NCI-H146 treated with DMSO at 0.1 percent for 48 hours (cell line): Measurements from ENCODE around the gene PAPSS2.
"Not testable (repeated sequence)": the region's sequence is repeated elsewhere in the genome, so short reads cannot be mapped to it uniquely, and the experiment has no call there.

Experiments
- DNase-seq: peaks from one replicate; lab custom pipeline; 2025; ENCODE audit not compliant: unreplicated experiment; lab: John Stamatoyannopoulos, UW

The PAPSS2 gene

DNA sequence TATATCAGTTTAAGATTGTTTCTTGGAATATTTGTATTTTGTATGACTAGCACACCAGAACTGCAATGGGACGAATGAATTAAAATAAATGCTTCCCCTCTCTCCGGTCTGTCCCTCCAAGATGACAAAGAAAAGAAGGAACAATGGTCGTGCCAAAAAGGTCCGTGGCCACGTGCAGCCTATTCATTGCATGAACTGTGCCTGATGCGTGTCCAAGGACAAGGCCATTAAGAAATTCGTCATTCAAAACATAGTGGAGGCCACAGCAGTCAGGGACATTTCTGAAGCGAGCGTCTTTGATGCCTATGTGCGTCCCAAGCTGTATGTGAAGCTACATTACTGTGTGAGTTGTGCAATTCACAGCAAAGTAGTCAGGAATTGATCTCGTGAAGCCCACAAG is 17.2 kb upstream of the PAPSS2 start:
- no peak for DNase-seq

GRCh38 chr10:87642988-87643387 is 16.7 kb upstream of the PAPSS2 start:
- DNase-seq: no peak

DNA sequence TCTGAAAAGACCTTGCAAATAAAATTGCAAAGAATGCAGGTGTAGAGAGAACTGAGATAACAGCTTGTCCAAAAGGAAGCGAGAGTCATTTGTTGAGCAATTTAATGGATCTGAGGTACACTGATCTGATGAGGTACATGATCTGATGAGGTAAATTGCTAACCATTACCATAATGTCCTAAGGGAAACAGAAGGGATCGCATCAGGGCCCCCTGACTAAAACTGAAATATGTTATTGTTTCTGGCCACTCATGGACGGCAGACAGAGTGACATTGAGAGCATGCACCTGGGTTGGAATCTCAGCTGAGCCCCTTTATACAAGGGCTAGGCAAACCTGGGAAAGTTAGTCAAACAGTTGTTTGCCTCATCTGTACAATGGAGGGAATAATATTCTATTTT is 15.8 kb upstream of the PAPSS2 start:
- DNase-seq: no peak

GRCh38 chr10:87644500-87644899 is 15.2 kb upstream of the PAPSS2 start:
- DNase-seq: not testable (repeated sequence)

DNA sequence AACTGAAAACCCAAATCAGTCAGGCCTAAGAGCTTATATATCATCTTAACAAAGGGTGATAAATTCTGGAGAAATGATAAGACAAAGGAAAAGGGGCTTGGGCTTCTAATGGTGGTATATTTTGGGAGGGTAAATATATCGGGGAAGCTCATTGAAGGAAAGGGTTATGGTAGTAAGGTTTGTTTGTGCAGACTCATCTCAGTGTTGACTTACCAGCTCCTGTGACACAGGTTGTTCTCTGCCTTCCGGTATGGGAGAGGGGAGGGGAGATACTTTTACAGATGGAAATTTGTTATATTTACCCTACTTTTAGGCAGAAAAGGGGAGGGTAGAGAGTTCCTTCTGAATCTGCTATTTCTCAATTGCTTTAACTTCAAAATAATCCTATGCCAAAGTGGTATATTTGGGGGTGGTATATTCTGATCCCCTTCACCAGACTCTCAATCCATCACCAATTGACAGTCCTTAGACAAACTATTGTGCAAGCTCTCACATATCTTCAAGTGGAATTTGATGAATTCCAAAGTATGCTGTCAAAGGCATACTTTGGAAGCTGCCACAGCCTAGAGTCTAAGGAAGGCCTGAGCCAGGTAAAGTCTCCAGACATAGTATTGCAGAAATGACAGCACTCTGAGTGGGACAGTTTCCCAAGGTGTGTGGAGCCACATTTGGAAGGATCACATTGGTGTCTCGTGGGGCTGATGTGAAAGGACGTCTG is 13.3 kb upstream of the PAPSS2 start:
- DNase-seq: no peak

DNA sequence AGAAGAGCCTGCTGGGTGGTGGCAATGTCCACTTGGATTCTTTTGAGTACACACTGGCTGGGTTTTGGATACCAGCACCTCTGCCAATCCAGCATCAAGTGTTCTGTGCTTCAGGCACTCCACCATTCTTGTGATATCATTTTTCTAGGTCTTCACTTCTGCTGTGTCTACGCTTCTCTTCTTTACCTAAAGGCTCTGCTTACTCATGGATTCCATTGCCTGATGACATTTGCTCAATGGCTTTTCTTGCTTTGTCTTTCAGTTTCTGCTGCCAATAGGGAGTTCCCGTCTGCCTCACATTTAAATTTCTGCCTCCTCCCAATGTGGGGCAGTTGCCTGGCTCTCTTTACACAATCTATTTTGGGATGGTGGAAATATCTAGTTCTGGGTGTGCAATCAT is 12.7 kb upstream of the PAPSS2 start:
- DNase-seq: no peak

- DNase-seq: no peak
Observed at GRCh38 chr10:87650838-87651589, 8.7 kb upstream of the PAPSS2 start.

GRCh38 chr10:87651801-87652200 is 7.9 kb upstream of the PAPSS2 start:
- DNase-seq: no peak

DNA sequence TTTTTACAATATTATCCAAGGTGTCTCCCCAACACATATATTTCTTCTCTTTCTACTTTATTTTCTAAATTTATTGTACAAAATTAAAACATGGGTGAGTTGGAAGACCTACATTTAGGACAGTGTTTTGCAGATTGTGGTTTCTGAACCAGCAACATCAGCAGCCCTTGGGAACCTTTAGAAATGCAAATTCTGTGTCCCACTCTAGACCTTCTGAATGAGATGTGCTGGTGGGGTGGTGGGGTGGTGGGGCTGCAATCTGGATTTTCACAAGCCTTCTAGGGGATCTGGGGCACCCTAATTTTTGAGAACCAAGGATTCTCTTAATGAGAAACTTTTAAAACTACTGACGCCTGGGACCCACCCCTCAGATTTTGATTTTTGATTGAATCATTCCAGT is 7.4 kb upstream of the PAPSS2 start:
- DNase-seq: no peak

DNA sequence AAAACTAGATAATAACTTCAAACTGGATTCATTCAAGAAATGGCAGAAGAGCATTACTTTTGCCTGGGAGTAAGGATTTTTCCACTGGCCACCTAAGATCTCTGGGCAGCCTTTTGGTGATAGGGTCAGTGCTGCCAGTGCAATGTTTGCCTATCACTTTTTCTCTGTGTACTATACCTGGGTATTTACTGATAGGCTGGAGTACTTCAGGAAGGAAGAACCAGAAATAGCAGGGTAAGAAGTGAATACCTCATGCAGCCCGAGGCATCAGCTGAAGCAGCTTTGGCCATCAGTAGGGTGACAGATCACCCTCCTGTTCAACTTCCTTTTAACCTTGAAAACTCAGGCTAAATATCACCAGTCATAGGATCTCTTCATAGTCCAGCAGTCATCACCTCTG is 5.5 kb upstream of the PAPSS2 start:
- no peak for DNase-seq

GRCh38 chr10:87656431-87657072 is 3.1 kb upstream of the PAPSS2 start:
- DNase-seq: peak; percentile 9

DNA sequence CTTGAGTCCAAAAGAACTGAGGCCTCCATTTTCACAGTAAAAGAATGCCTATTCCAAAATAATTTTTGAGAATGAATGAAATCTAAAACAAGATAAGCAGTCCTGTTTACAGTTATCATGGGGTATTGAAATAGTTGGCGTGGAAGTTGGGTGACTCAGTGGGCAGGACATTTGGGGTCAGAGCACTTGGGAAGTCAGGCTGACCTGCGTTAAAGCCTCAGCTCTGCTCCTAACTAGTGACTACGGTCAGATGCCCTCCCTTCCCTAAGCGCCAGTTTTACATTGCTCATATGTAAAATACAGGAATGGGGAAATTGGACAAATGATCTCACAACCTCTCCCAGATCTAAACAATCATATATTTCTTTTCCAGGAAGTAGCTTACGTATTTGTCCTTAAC is 2.3 kb upstream of the PAPSS2 start:
- no peak for DNase-seq

- DNase-seq: peak; percentile 17
Observed at GRCh38 chr10:87658321-87658795, 1.3 kb upstream of the PAPSS2 start.

DNA sequence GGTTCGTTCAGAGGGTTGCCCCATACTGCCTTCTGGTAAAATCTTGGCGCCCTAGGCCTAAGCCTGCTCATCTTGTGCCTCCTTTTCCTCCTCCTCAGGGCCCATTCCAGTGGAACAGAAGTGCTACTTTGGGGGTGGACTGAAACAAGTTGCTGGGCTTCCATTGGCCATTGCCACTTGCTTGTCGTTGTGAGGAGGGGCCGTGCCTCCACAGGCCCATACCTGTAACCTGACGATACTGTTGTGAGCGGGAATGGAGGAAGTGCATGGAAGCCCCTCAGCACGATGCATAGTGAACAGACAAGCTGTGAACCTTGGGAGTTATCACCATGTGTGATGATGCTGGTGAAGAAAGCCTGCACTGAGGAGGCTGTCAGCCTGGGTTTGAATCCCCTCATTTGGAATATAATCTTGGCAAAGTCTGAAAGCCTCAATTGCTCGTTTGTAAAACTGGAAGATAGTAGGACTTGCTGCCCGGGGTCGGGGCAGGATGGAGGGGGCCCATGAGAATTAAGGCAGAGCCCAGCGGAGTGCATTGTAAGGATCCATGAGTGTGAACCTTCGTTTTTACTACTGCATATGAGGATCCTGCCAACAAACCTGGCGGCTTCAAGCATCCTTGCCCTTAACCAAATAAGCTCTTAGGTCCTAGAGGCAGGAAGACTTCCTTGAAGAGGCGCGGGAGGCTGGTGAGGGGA is 671 bp upstream of the PAPSS2 start:
- peak; percentile 2 for DNase-seq

GRCh38 chr10:87660484-87661133 is 931 bp downstream of the PAPSS2 start:
- no peak for DNase-seq

GRCh38 chr10:87661861-87662785 is 2.4 kb downstream of the PAPSS2 start:
- no peak for DNase-seq

- no peak for DNase-seq
Observed at GRCh38 chr10:87664276-87664701, 4.6 kb downstream of the PAPSS2 start.

GRCh38 chr10:87667493-87667892 is 7.8 kb downstream of the PAPSS2 start:
- no peak for DNase-seq

DNA sequence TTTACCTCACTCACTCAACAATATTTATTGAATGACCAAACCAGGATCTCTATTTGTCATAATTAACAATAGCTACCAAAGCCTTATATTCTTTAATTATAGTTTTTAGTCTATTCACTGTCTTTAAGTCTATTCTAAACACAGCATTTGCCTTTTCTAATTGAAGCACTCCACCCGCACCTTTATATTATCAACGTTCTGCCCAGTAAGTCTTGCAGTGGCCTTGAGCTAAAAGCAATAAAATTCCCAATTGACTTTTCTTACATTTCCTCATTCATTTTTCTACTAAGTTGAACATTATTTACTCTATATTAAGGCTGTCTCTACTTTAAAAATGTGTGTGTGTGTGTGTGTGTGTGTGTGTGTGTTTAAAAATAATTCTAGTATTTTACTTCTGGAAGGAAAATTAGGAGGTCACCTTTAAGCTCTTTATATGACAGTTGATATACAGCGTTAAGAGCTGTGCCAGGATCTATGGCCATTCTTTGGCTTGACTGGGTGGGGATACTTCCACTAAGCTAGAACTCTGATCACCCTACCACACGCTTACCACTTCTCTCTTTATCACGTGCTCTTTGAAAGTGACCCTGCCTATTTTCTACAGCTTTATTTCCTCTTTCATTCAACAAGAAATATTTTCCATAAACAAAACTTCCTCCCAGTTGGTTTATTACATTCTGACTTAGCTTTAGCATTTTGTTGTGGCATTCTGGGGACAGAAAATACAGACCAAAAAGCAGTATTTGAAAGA is 8.8 kb downstream of the PAPSS2 start:
- DNase-seq: no peak
